PC-9 (cell line): ENCODE measurements around the gene SLC44A5. TPM values are rescaled to one million over a fixed set of nuclear protein-coding genes. Genes with fewer than 3 reads are reported as not detected.
A peak's percentile ranks its signal among the peaks of the same experiment; 100 is the strongest.

Source experiments
- BruUV-seq: library from RNA; stranded (reverse); fragments of 400-500 nt; replicated peaks from 2 replicates; lab custom pipeline; 2021; lab: Mats Ljungman, UMichigan
- CTCF ChIA-PET: fragments of 300-600 bp; sonication (Branson Sonifier 250); formaldehyde crosslinking; loops from one replicate; lab custom pipeline; 2022; ENCODE audit warnings: antibody characterized with exemption; lab: Charles Lee
- POLR2A ChIA-PET: fragments of 300-600 bp; sonication (Branson Sonifier 250); formaldehyde crosslinking; loops from one replicate; lab custom pipeline; 2022; ENCODE audit warnings: antibody characterized with exemption; ENCODE audit not compliant: unreplicated experiment; lab: Charles Lee
- DNase-seq, 2 experiments: peaks; one replicate each; pipeline versions ENCODE4 v3.0.0 to v3.0.0-alpha.2; 2015 to 2022; ENCODE audit warnings: mixed read lengths in 1 of 2
- H2AFZ ChIP-seq: fragments of 200-600 bp; sonication (generic); 2 replicates; pipeline ENCODE4 v1.8.1; 2017; ENCODE audit warnings: antibody characterized with exemption
- H3F3A ChIP-seq: fragments of 200-600 bp; sonication (generic); 2 replicates; pipeline ENCODE4 v1.8.1; 2017; ENCODE audit warnings: antibody characterized with exemption, mild to moderate bottlenecking, low read depth; ENCODE audit not compliant: insufficient read depth
- H3K27ac ChIP-seq: fragments of 200-600 bp; sonication (generic); 2 replicates; pipeline ENCODE4 v1.6.1; 2016; ENCODE audit warnings: mixed run types
- H3K27me3 ChIP-seq: fragments of 200-600 bp; sonication (generic); 2 replicates; pipeline ENCODE4 v1.6.1; 2016; ENCODE audit warnings: low read depth, mixed run types; ENCODE audit not compliant: insufficient read depth
- H3K36me3 ChIP-seq: fragments of 200-600 bp; sonication (generic); 2 replicates; pipeline ENCODE4 v1.6.1; 2016; ENCODE audit warnings: low read depth, mixed run types
- H3K4me1 ChIP-seq: fragments of 200-600 bp; sonication (generic); replicated peaks from 2 replicates; pipeline ENCODE4 v1.6.1; 2016; ENCODE audit warnings: mixed run types; ENCODE audit not compliant: insufficient read depth
- H3K4me2 ChIP-seq: fragments of 200-600 bp; sonication (generic); 2 replicates; pipeline ENCODE4 v1.6.1; 2017; ENCODE audit warnings: mixed run types
- H3K4me3 ChIP-seq: fragments of 200-600 bp; sonication (generic); 2 replicates; pipeline ENCODE4 v1.6.1; 2016; ENCODE audit warnings: mixed run types
- H3K79me2 ChIP-seq: fragments of 200-600 bp; sonication (generic); 2 replicates; pipeline ENCODE4 v1.6.1; 2017; ENCODE audit warnings: low read depth, mixed run types
- H3K9me2 ChIP-seq: fragments of 200-600 bp; sonication (generic); 2 replicates; pipeline ENCODE4 v1.8.1; 2017; ENCODE audit warnings: mild to moderate bottlenecking; ENCODE audit not compliant: insufficient read depth
- H3K9me3 ChIP-seq: fragments of 200-600 bp; sonication (generic); 2 replicates; pipeline ENCODE4 v1.8.1; 2016; ENCODE audit warnings: low read depth; ENCODE audit not compliant: insufficient read depth
- H4K20me1 ChIP-seq: fragments of 200-600 bp; sonication (generic); 2 replicates; pipeline ENCODE4 v1.8.1; 2017; ENCODE audit not compliant: insufficient read depth
- EZH2 ChIP-seq: fragments of 200-600 bp; sonication (generic); IDR thresholded peaks from 2 replicates; pipeline ENCODE4 v1.8.0; 2017; ENCODE audit warnings: antibody characterized with exemption, low read depth
- intact Hi-C: fragments of 100-400 bp; cut with micrococcal nuclease; formaldehyde crosslinking; loops from one replicate; pipeline ENCODE4 v1.10.0; 2022; ENCODE audit not compliant: unreplicated experiment
- total RNA-seq: library from RNA; stranded (reverse); gene quantifications from 2 replicates; pipeline ENCODE4 v1.2.3, GENCODE V29; 2021
- TF ChIP-seq, protein P1 (sequence below): fragments of 200-600 bp; sonication (generic); conservative IDR thresholded peaks from 2 replicates; pipeline ENCODE4 v1.6.1; 2017; ENCODE audit warnings: mixed run types, antibody characterized with exemption, mild to moderate bottlenecking, moderate library complexity

SLC44A5 gene
- total RNA-seq, 1 experiment from 2014 or later = 0.09 TPM

DNA sequence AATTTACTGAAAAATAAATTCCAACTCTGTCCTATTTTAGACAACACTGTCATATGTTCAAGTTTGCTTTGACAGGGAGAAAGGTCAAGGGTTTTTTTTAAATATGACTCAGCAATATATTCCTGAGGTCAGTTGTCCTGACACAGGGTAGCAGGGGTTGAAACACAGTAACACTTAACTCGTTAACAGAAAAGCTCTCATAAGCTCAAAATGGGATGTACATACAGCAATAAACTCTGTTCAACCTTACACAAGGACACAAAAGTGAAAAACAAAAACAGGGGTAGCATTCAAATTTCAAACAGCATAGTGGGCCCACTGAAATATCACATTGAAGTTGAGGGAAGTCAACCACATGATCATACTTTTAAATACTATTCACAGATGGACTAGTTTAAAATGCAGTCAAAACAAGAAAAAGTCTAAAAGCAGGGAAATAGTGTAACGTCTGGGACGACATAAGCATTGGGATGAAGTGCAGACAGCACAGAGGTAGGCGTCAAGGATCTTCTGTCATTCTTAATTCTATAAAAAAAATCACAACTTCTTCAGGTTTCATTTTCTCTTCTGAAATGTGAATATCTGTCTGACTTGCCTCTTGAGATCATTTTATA lies 89.9 kb downstream of the SLC44A5 start:
- no peaks in the 10 kb centered on the region for H3K27me3 ChIP-seq
- no peaks in the 10 kb centered on the region; the same call in 1 of the 2 replicates for H3K9me2 ChIP-seq
- intact Hi-C loops = no loop called here
- H3K36me3 ChIP-seq = no peaks in the 10 kb centered on the region
- H2AFZ ChIP-seq = peak overlapping the region; percentile 47; the same call in 1 of the 2 replicates
- no peak overlapping the region for H3K4me3 ChIP-seq
- TF ChIP-seq, protein P1, sequence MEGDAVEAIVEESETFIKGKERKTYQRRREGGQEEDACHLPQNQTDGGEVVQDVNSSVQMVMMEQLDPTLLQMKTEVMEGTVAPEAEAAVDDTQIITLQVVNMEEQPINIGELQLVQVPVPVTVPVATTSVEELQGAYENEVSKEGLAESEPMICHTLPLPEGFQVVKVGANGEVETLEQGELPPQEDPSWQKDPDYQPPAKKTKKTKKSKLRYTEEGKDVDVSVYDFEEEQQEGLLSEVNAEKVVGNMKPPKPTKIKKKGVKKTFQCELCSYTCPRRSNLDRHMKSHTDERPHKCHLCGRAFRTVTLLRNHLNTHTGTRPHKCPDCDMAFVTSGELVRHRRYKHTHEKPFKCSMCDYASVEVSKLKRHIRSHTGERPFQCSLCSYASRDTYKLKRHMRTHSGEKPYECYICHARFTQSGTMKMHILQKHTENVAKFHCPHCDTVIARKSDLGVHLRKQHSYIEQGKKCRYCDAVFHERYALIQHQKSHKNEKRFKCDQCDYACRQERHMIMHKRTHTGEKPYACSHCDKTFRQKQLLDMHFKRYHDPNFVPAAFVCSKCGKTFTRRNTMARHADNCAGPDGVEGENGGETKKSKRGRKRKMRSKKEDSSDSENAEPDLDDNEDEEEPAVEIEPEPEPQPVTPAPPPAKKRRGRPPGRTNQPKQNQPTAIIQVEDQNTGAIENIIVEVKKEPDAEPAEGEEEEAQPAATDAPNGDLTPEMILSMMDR = no peak
- no peak for TF ChIP-seq EZH2
- H3K9me3 ChIP-seq = no peaks in the 10 kb centered on the region
- H3K79me2 ChIP-seq = no peaks in the 10 kb centered on the region
- ChIA-PET CTCF (no interaction called here), POLR2A (no interaction called here)
- no peak for DNase-seq
- H3F3A ChIP-seq = no peaks in the 10 kb centered on the region
- no peak overlapping the region for H3K4me2 ChIP-seq
- H4K20me1 ChIP-seq = no peaks in the 10 kb centered on the region
- H3K4me1 ChIP-seq = peaks cover 9% of the 10 kb centered on the region; the same call in 1 of the 2 replicates
- no peak overlapping the region for H3K27ac ChIP-seq
- no TSS peak for BruUV-seq

DNA sequence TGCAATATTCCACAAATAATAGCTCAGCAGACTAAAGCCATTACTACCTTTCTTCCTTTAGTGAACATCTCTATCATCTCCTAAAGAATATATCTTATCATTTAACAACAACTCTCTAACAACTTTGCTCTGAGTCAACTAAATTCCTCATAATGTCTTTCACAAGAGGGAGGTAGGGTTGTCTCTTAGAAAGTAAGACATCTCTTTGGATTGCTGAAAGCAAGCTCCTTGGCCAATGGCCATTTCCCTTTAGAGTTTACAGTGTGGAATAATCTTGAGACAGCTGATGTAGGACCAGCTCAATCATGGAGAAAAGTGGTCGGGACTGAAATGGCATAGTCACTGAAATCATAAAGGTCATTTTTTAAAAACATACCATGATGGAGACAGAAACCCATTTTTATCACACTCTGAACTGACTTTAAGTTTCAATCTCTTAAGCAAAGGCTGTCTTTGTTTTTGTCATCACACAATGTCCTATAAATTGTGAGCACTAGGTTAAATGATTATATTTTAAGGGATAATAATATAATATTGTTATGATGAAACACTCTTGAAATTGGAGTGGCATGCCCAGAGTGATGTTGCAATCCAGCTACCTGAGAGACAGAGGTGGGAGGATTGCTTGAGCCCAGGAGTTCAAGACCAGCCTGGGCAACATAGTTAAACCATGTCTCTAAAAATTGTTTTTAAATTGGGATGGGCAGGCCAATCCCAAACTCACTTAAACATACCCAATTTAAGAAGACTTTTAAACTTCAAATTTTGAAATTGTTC lies 91.1 kb downstream of the SLC44A5 start:
- Histone ChIP-seq H3F3A (no peaks in the 10 kb centered on the region), H4K20me1 (no peaks in the 10 kb centered on the region), H2AFZ (no peak overlapping the region), H3K4me2 (no peak overlapping the region), H3K27ac (no peak overlapping the region), H3K36me3 (no peaks in the 10 kb centered on the region), H3K9me3 (no peaks in the 10 kb centered on the region), H3K79me2 (no peaks in the 10 kb centered on the region), H3K4me1 (peaks cover 9% of the 10 kb centered on the region; the same call in 1 of the 2 replicates), H3K4me3 (no peak overlapping the region), H3K9me2 (no peaks in the 10 kb centered on the region; the same call in 1 of the 2 replicates), H3K27me3 (no peaks in the 10 kb centered on the region)
- no peak for TF ChIP-seq EZH2
- TF ChIP-seq, protein P1 = no peak
- ChIA-PET CTCF (no interaction called here), POLR2A (no interaction called here)
- DNase-seq = no peak
- intact Hi-C loops = no loop called here
- BruUV-seq = no TSS peak

DNA sequence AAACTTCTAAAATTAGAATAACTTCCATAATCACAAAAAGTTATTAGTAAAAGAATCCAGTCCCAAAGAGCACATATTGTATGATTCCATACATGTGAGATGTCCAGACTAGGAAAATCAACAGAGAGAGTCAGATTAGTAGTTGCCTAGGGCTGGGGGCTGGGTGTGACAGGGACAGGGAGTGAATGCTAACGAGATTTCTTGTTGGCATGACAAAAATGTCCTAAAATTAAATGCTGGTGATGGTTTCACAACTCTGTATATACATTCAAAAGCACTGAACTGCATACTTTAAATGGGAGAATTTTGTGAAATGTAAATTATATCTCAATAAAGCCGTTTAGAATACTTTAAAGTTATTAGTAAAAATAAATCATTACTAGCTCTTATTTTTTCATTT lies 92.2 kb downstream of the SLC44A5 start:
- Histone ChIP-seq H2AFZ (no peak overlapping the region), H3K27ac (no peak overlapping the region), H3K27me3 (no peaks in the 10 kb centered on the region), H3K4me2 (no peak overlapping the region), H3K4me1 (peaks cover 9% of the 10 kb centered on the region; the same call in 1 of the 2 replicates), H3K9me2 (no peaks in the 10 kb centered on the region; the same call in 1 of the 2 replicates), H3K9me3 (no peaks in the 10 kb centered on the region), H3K36me3 (no peaks in the 10 kb centered on the region), H3F3A (no peaks in the 10 kb centered on the region), H3K4me3 (no peak overlapping the region), H4K20me1 (no peaks in the 10 kb centered on the region), H3K79me2 (no peaks in the 10 kb centered on the region)
- POLR2A ChIA-PET = no interaction called here
- TF ChIP-seq, protein P1 = no peak
- no peak for TF ChIP-seq EZH2
- DNase-seq = no peak
- BruUV-seq = no TSS peak
- CTCF ChIA-PET = no interaction called here
- intact Hi-C loops = no loop called here
